Stimulated activated naive CD4-positive, alpha-beta T cell treated with Interleukin-2 at 50 U/mL for 16 hours (primary cell): ENCODE results near the gene ISOC2.

Experiments
- DNase-seq: peaks from one replicate; lab custom pipeline; 2025; lab: John Stamatoyannopoulos, UW

The ISOC2 gene

GRCh38 chr19:55406826-55407549, 54.5 kb downstream of the ISOC2 start:
- peak; percentile 30 for DNase-seq

GRCh38 chr19:55406091-55406825, 55.2 kb downstream of the ISOC2 start:
- no peak for DNase-seq

GRCh38 chr19:55405638-55406037, 55.8 kb downstream of the ISOC2 start:
- DNase-seq = no peak
